ENCODE data around the gene ZEB1. TPM values are rescaled to one million over a fixed set of nuclear protein-coding genes. Genes with fewer than 3 reads are reported as not detected.

Gene ZEB1
- total RNA-seq, 1 experiment from 2014 or later: 67.3 TPM

GRCh38 chr10:31479752-31480151 is 160.7 kb downstream of the ZEB1 start:
- Histone ChIP-seq H3K36me3 (peaks cover 32% of the 10 kb centered on the region), H3K9me3 (replicated peaks) (no peaks in the 10 kb centered on the region), H3K27ac (no peak overlapping the region), H3K4me3 (no peak overlapping the region), H3K27me3 (replicated peaks) (no peaks in the 10 kb centered on the region), H3K4me1 (replicated peaks) (no peaks in the 10 kb centered on the region)
- DNase-seq (ENCODE audit: low read depth in 1 of 2, low spot score in 2 of 2): no peak

DNA sequence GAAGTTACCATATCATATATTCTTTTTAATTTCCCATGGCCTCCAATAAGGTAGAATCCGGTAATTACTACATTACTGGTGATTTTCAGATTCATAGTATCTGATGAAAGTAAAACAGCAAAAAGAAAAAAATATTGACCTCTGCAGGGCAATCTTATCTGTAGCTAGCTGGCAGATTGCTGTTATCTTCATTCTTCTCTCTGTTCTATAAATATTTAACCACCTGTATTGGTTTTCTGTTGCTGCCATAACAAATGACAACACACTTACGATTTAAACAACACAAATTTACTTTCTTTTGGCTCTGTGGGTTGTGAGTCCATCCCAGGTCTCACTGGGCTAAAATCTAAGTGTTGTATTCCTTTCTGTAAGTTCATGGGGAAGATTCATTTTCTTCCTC is 164.5 kb downstream of the ZEB1 start:
- H3K4me1 ChIP-seq (replicated peaks): no peaks in the 10 kb centered on the region
- no peak overlapping the region for H3K4me3 ChIP-seq
- H3K9me3 ChIP-seq (replicated peaks): no peaks in the 10 kb centered on the region
- no peak overlapping the region for H3K27ac ChIP-seq
- DNase-seq (ENCODE audit: low read depth in 1 of 2, low spot score in 2 of 2): no peak
- H3K27me3 ChIP-seq (replicated peaks): no peaks in the 10 kb centered on the region
- 0 out of 2 replicates have a peak, but pooled peaks cover 3% of the 10 kb centered on the region for H3K36me3 ChIP-seq

- no peak overlapping the region for H3K27ac ChIP-seq
- no peak for DNase-seq (ENCODE audit: low read depth in 1 of 2, low spot score in 2 of 2)
- no peaks in the 10 kb centered on the region for H3K9me3 ChIP-seq (replicated peaks)
- H3K4me1 ChIP-seq (replicated peaks): no peaks in the 10 kb centered on the region
- no peaks in the 10 kb centered on the region for H3K27me3 ChIP-seq (replicated peaks)
- no peak overlapping the region for H3K4me3 ChIP-seq
- no peaks in the 10 kb centered on the region for H3K36me3 ChIP-seq
Observed at GRCh38 chr10:31484431-31485135, 165.6 kb downstream of the ZEB1 start.

- H3K4me1 ChIP-seq (replicated peaks): no peaks in the 10 kb centered on the region
- H3K4me3 ChIP-seq: no peak overlapping the region
- no peak overlapping the region for H3K27ac ChIP-seq
- DNase-seq (ENCODE audit: low read depth in 1 of 2, low spot score in 2 of 2): peak in 1 of 2 experiments; percentile 49
- H3K27me3 ChIP-seq (replicated peaks): no peaks in the 10 kb centered on the region
- no peaks in the 10 kb centered on the region for H3K9me3 ChIP-seq (replicated peaks)
- peaks cover 4% of the 10 kb centered on the region; the same call in 1 of the 2 replicates for H3K36me3 ChIP-seq
Observed at GRCh38 chr10:31490858-31491504, 172.0 kb downstream of the ZEB1 start.

DNA sequence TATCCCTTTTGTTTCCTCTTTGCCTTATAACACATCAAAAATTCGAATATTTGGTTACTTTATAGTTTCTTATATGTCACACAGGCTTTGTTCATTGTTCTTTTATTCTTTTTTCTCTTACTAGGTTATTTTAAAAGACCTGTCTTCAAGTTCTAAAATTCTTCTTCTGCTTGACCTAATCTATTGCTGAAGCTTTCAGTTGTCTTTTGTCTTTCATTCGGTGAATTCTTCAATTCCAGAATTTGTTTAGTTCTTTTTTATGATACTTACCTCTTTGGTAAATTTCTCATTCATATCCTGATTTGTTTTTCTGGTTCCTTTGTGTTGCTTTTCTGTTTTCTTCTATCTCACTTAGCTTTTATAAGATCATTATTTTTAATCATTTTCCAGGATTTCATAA is 188.4 kb downstream of the ZEB1 start:
- Histone ChIP-seq H3K4me3 (no peak overlapping the region), H3K4me1 (replicated peaks) (no peaks in the 10 kb centered on the region), H3K36me3 (peaks cover 74% of the 10 kb centered on the region), H3K27ac (no peak overlapping the region), H3K27me3 (replicated peaks) (no peaks in the 10 kb centered on the region), H3K9me3 (replicated peaks) (peaks cover 4% of the 10 kb centered on the region; the same call in 1 of the 2 replicates)
- DNase-seq (ENCODE audit: low read depth in 1 of 2, low spot score in 2 of 2): no peak

DNA sequence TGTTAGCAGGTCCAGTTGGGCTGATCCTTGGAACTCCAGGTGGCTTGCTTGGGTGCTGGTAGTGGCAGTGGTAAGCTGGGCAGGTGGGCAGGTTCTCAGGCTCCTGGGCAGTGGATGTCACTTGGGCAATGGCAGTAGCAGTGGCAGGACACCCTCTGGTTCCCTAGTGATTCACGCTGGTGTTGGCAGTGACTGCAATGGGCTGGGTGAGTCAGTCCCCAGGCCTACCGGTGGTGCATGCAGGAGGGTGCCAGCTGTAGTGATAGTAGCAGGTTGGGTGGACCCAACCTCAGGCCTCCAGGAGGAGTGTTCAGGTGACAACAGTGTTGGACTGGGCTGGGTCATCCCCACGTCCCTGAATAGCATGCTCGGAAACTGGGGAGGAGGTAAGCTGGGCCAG is 189.2 kb downstream of the ZEB1 start:
- Histone ChIP-seq H3K9me3 (replicated peaks) (peaks cover 4% of the 10 kb centered on the region; the same call in 1 of the 2 replicates), H3K36me3 (peaks cover 71% of the 10 kb centered on the region), H3K4me3 (no peak overlapping the region), H3K27ac (no peak overlapping the region), H3K4me1 (replicated peaks) (no peaks in the 10 kb centered on the region), H3K27me3 (replicated peaks) (no peaks in the 10 kb centered on the region)
- no peak for DNase-seq (ENCODE audit: low read depth in 1 of 2, low spot score in 2 of 2)

- Histone ChIP-seq H3K9me3 (replicated peaks) (peaks cover 4% of the 10 kb centered on the region; the same call in 1 of the 2 replicates), H3K4me1 (replicated peaks) (no peaks in the 10 kb centered on the region), H3K27me3 (replicated peaks) (no peaks in the 10 kb centered on the region), H3K27ac (no peak overlapping the region), H3K4me3 (no peak overlapping the region), H3K36me3 (peaks cover 72% of the 10 kb centered on the region)
- DNase-seq (ENCODE audit: low read depth in 1 of 2, low spot score in 2 of 2): no peak
Observed at GRCh38 chr10:31508882-31509281, 189.9 kb downstream of the ZEB1 start.

DNA sequence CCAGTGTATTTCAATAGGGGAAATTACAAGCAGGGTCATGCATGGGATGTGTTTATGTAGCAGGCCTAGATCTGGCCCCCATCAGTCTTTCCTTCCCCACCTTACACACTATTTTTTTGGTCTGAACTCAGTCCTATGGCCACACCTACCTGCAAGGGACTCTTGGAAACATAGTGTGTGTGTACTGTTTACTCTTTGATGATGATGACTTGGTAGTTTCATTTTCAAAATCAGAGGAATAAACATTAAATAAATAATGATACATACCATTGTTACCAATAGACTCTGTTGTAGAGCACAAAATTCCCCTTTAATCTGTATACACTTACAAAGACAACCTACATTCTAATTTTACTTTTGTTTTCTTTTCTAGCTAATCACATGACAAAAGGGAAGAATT is 191.0 kb downstream of the ZEB1 start:
- peaks cover 4% of the 10 kb centered on the region; the same call in 1 of the 2 replicates for H3K9me3 ChIP-seq (replicated peaks)
- DNase-seq (ENCODE audit: low read depth in 1 of 2, low spot score in 2 of 2): no peak
- peaks cover 75% of the 10 kb centered on the region for H3K36me3 ChIP-seq
- H3K27ac ChIP-seq: no peak overlapping the region
- no peak overlapping the region for H3K4me3 ChIP-seq
- H3K4me1 ChIP-seq (replicated peaks): no peaks in the 10 kb centered on the region
- no peaks in the 10 kb centered on the region for H3K27me3 ChIP-seq (replicated peaks)

GRCh38 chr10:31515116-31515515 is 196.1 kb downstream of the ZEB1 start:
- no peak for DNase-seq (ENCODE audit: low read depth in 1 of 2, low spot score in 2 of 2)
- Histone ChIP-seq H3K36me3 (peaks cover 50% of the 10 kb centered on the region), H3K27ac (no peak overlapping the region), H3K4me1 (replicated peaks) (no peaks in the 10 kb centered on the region), H3K9me3 (replicated peaks) (no peaks in the 10 kb centered on the region), H3K27me3 (replicated peaks) (no peaks in the 10 kb centered on the region), H3K4me3 (no peak overlapping the region)

DNA sequence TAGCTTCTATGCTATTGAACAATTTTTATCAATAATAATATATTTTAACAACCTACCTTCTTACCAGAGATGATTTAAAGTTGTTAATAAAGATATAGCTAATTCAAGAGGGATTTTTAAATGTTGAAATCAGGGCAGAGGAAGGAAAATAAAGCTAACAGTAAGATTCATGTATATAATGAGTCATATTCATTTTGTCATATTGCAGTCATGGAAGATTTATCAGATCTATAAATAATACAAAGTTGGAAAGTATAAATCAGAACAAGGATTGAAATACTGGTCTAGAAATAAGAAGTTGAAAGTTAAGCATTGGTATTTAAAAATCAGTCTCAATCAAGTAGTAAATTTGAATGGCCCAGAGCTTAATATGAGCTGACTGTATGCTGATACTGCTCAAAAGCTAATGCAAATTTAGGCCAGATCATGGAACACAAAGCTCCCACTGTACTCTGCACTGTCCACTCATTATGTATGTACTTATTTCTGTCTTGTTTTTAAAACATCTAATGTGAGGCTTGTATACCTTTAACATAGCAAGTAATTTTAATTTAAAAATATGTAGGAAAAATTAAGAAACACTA is 196.9 kb downstream of the ZEB1 start:
- DNase-seq (ENCODE audit: low read depth in 1 of 2, low spot score in 2 of 2): no peak

DNA sequence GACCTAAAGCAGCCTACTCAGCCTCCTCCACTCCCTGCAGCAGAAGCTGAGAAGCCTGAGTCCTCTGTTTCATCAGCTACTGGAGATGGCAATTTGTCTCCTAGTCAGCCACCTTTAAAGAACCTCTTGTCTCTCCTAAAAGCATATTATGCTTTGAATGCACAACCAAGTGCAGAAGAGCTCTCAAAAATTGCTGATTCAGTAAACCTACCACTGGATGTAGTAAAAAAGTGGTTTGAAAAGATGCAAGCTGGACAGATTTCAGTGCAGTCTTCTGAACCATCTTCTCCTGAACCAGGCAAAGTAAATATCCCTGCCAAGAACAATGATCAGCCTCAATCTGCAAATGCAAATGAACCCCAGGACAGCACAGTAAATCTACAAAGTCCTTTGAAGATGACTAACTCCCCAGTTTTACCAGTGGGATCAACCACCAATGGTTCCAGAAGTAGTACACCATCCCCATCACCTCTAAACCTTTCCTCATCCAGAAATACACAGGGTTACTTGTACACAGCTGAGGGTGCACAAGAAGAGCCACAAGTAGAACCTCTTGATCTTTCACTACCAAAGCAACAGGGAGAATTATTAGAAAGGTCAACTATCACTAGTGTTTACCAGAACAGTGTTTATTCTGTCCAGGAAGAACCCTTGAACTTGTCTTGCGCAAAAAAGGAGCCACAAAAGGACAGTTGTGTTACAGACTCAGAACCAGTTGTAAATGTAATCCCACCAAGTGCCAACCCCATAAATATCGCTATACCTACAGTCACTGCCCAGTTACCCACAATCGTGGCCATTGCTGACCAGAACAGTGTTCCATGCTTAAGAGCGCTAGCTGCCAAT is 202.2 kb downstream of the ZEB1 start:
- Histone ChIP-seq H3K4me1 (replicated peaks) (no peaks in the 10 kb centered on the region), H3K27ac (no peak overlapping the region), H3K27me3 (replicated peaks) (no peaks in the 10 kb centered on the region), H3K9me3 (replicated peaks) (no peaks in the 10 kb centered on the region), H3K4me3 (no peak overlapping the region), H3K36me3 (peaks cover 59% of the 10 kb centered on the region)
- no peak for DNase-seq (ENCODE audit: low read depth in 1 of 2, low spot score in 2 of 2)

More for the DNA sequence above, 196.9 kb downstream of the ZEB1 start:
- Histone ChIP-seq H3K27ac (no peak overlapping the region), H3K27me3 (replicated peaks) (no peaks in the 10 kb centered on the region), H3K4me3 (no peak overlapping the region), H3K4me1 (replicated peaks) (no peaks in the 10 kb centered on the region), H3K36me3 (peaks cover 50% of the 10 kb centered on the region), H3K9me3 (replicated peaks) (no peaks in the 10 kb centered on the region)

- Histone ChIP-seq H3K9me3 (replicated peaks) (no peaks in the 10 kb centered on the region), H3K27ac (no peak overlapping the region), H3K4me1 (replicated peaks) (0 out of 2 replicates have a peak, but pooled peaks cover 6% of the 10 kb centered on the region), H3K36me3 (peaks cover 74% of the 10 kb centered on the region), H3K27me3 (replicated peaks) (no peaks in the 10 kb centered on the region), H3K4me3 (no peak overlapping the region)
- DNase-seq (ENCODE audit: low read depth in 1 of 2, low spot score in 2 of 2): no peak
Observed at GRCh38 chr10:31522820-31523219, 203.8 kb downstream of the ZEB1 start.

DNA sequence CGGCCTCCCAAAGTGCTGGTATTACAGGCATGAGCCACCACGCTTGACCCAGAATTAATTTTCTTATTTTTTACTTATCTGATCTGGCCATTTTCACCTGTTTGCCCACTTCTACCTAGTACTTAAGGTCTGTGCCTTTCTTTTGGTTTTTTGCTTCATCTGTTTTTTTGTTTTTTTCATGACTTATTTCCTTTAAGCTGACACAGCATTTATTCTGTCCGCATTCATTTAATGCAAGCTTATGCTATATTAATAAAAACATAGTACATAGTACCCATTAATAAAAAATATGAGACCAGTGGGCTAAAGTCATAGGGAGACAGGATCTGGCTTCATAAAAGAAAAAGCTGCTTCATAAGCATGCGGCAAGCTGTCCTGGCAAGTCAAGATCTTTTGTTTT is 205.4 kb downstream of the ZEB1 start:
- no peak overlapping the region for H3K4me3 ChIP-seq
- 0 out of 2 replicates have a peak, but pooled peaks cover 6% of the 10 kb centered on the region for H3K4me1 ChIP-seq (replicated peaks)
- H3K27me3 ChIP-seq (replicated peaks): no peaks in the 10 kb centered on the region
- no peak overlapping the region for H3K27ac ChIP-seq
- peaks cover 76% of the 10 kb centered on the region for H3K36me3 ChIP-seq
- no peaks in the 10 kb centered on the region for H3K9me3 ChIP-seq (replicated peaks)
- no peak for DNase-seq (ENCODE audit: low read depth in 1 of 2, low spot score in 2 of 2)
